H9 (cell line): ENCODE data around the gene STOX2. TPM values are rescaled to one million over a fixed set of nuclear protein-coding genes. Genes with fewer than 3 reads are reported as not detected.

ENCODE experiments used
- DNase-seq: peaks from one replicate; pipeline ENCODE4 v3.0.0-alpha.2; 2017
- H2AFZ ChIP-seq: one replicate; pipeline ENCODE4 v1.6.1; 2013; ENCODE audit warnings: mild to moderate bottlenecking, low read length, control low read depth, moderate library complexity
- H2AK5ac ChIP-seq: 2 replicates; pipeline ENCODE4 v1.6.1; 2013; ENCODE audit warnings: low read length, control low read depth, mixed read lengths; ENCODE audit not compliant: insufficient read length
- H2BK120ac ChIP-seq: one replicate; pipeline ENCODE4 v1.6.1; 2013; ENCODE audit warnings: low read depth, mild to moderate bottlenecking, low read length, control low read depth, inconsistent platforms; ENCODE audit not compliant: poor library complexity, severe bottlenecking
- H2BK12ac ChIP-seq: 2 replicates; pipeline ENCODE4 v1.6.1; 2013; ENCODE audit warnings: low read length, control low read depth, mixed read lengths, low read depth; ENCODE audit not compliant: insufficient read length
- H2BK15ac ChIP-seq: 2 replicates; pipeline ENCODE4 v1.6.1; 2013; ENCODE audit warnings: low read depth, low read length, control low read depth
- H2BK20ac ChIP-seq: one replicate; pipeline ENCODE4 v1.6.1; 2013; ENCODE audit warnings: low read depth, mild to moderate bottlenecking, low read length, control low read depth, inconsistent platforms; ENCODE audit not compliant: poor library complexity, severe bottlenecking
- H2BK5ac ChIP-seq: 2 replicates; pipeline ENCODE4 v1.6.1; 2013; ENCODE audit warnings: low read length, control low read depth, mixed read lengths; ENCODE audit not compliant: insufficient read length
- H3K14ac ChIP-seq: 2 replicates; pipeline ENCODE4 v1.6.1; 2013; ENCODE audit warnings: low read length, control low read depth; ENCODE audit not compliant: insufficient read depth
- H3K18ac ChIP-seq: 2 replicates; pipeline ENCODE4 v1.6.1; 2013; ENCODE audit warnings: low read depth, mild to moderate bottlenecking, mixed read lengths, low read length, control low read depth; ENCODE audit not compliant: insufficient read length
- H3K23ac ChIP-seq: 2 replicates; pipeline ENCODE4 v1.6.1; 2013; ENCODE audit warnings: low read length, control low read depth, mixed read lengths, low read depth; ENCODE audit not compliant: insufficient read length
- H3K23me2 ChIP-seq: 2 replicates; pipeline ENCODE4 v1.6.1; 2013; ENCODE audit warnings: low read depth, mild to moderate bottlenecking, mixed read lengths, low read length, control low read depth; ENCODE audit not compliant: insufficient read length, poor library complexity, severe bottlenecking
- H3K27ac ChIP-seq: 2 replicates; pipeline ENCODE4 v1.5.1; 2013; ENCODE audit warnings: low read length, control low read depth, mixed read lengths, low read depth; ENCODE audit not compliant: insufficient read length
- H3K27me3 ChIP-seq: 2 replicates; pipeline ENCODE4 v1.6.1; 2013; ENCODE audit warnings: low read length, control low read depth, inconsistent platforms; ENCODE audit not compliant: insufficient read depth
- H3K4ac ChIP-seq: 2 replicates; pipeline ENCODE4 v1.6.1; 2013; ENCODE audit warnings: low read depth, mild to moderate bottlenecking, control low read depth, inconsistent platforms, low read length, moderate library complexity
- H3K4me1 ChIP-seq: 2 replicates; pipeline ENCODE4 v1.6.1; 2013; ENCODE audit warnings: low read length, control low read depth, inconsistent platforms; ENCODE audit not compliant: insufficient read depth
- H3K4me2 ChIP-seq: 2 replicates; pipeline ENCODE4 v1.6.1; 2013; ENCODE audit warnings: low read length, control low read depth, mixed read lengths; ENCODE audit not compliant: insufficient read length, insufficient read depth
- H3K56ac ChIP-seq: 2 replicates; pipeline ENCODE4 v1.6.1; 2013; ENCODE audit warnings: low read depth, mild to moderate bottlenecking, mixed read lengths, low read length, control low read depth; ENCODE audit not compliant: insufficient read length
- H3K79me1 ChIP-seq: 2 replicates; pipeline ENCODE4 v1.6.1; 2013; ENCODE audit warnings: low read depth, mild to moderate bottlenecking, moderate library complexity, low read length, control low read depth, inconsistent platforms; ENCODE audit not compliant: insufficient read depth, poor library complexity, severe bottlenecking
- H3K79me2 ChIP-seq: 2 replicates; pipeline ENCODE4 v1.6.1; 2013; ENCODE audit warnings: low read length, control low read depth, inconsistent platforms; ENCODE audit not compliant: insufficient read depth
- H3K9ac ChIP-seq: 2 replicates; pipeline ENCODE4 v1.6.1; 2013; ENCODE audit warnings: low read length, control low read depth, mixed read lengths; ENCODE audit not compliant: insufficient read length; ENCODE audit errors: extremely low read depth
- H3K9me3 ChIP-seq: one replicate; pipeline ENCODE4 v1.6.1; 2013; ENCODE audit warnings: low read depth, low read length, inconsistent platforms; ENCODE audit not compliant: control insufficient read depth
- H3T11ph ChIP-seq: one replicate; pipeline ENCODE4 v1.6.1; 2013; ENCODE audit warnings: mild to moderate bottlenecking, low read length, control low read depth, inconsistent platforms
- H4K20me1 ChIP-seq: one replicate; pipeline ENCODE4 v1.6.1; 2013; ENCODE audit not compliant: control insufficient read depth, insufficient read length, insufficient read depth
- H4K5ac ChIP-seq: 2 replicates; pipeline ENCODE4 v1.6.1; 2013; ENCODE audit warnings: low read depth, mild to moderate bottlenecking, mixed read lengths, low read length, control low read depth; ENCODE audit not compliant: insufficient read length
- H4K8ac ChIP-seq: replicated peaks from 2 replicates; pipeline ENCODE4 v1.6.1; 2013; ENCODE audit warnings: low read length, control low read depth, mixed read lengths, low read depth; ENCODE audit not compliant: insufficient read length
- H4K91ac ChIP-seq: 2 replicates; pipeline ENCODE4 v1.6.1; 2013; ENCODE audit warnings: low read depth, mild to moderate bottlenecking, moderate library complexity, mixed read lengths, low read length, control low read depth; ENCODE audit not compliant: insufficient read length
- H3K27ac Mint-ChIP-seq, 3 experiments: 2 replicates in 2 of 3; 3 replicates in 1 of 3; pipeline ENCODE4 v1.8.0; 2020 to 2021; ENCODE audit warnings: mixed read lengths in 3 of 3, mild to moderate bottlenecking in 1 of 3, moderate library complexity in 1 of 3
- H3K27me3 Mint-ChIP-seq: 2 replicates; pipeline ENCODE4 v1.8.0; 2021; ENCODE audit warnings: low read depth, mild to moderate bottlenecking, moderate library complexity, mixed read lengths
- H3K36me3 Mint-ChIP-seq, 3 experiments: 2 replicates in 2 of 3; 3 replicates in 1 of 3; pipeline ENCODE4 v1.8.0; 2020 to 2021; ENCODE audit warnings: low read depth in 3 of 3, mixed read lengths in 3 of 3; ENCODE audit not compliant: insufficient read depth in 1 of 3
- H3K4me1 Mint-ChIP-seq, 2 experiments: 2 replicates each; pipeline ENCODE4 v1.8.0; 2020; ENCODE audit warnings: mixed read lengths in 2 of 2
- H3K4me3 Mint-ChIP-seq, 2 experiments: 2 replicates in 1 of 2; 3 replicates in 1 of 2; pipeline ENCODE4 v1.8.0; 2020 to 2021; ENCODE audit warnings: mild to moderate bottlenecking in 2 of 2, mixed read lengths in 2 of 2, moderate library complexity in 1 of 2
- H3K9me3 Mint-ChIP-seq, 2 experiments: 2 replicates in 1 of 2; 3 replicates in 1 of 2; pipeline ENCODE4 v1.8.0; 2020; ENCODE audit warnings: mild to moderate bottlenecking in 2 of 2, mixed read lengths in 2 of 2, moderate library complexity in 1 of 2
- WGBS: extraction: QIAGEN DNeasy Blood & Tissue Kit; methylation state at CpG from one replicate; pipeline ENCODE4 v1.1.7; 2013; ENCODE audit warnings: missing lambda C conversion rate, low lambda C conversion rate, mixed read lengths; ENCODE audit not compliant: insufficient read length; ENCODE audit errors: extremely low coverage; 5-methylcytosine and 5-hydroxymethylcytosine counted together
- total RNA-seq: library from RNA; stranded (reverse); gene quantifications from 2 replicates; pipeline ENCODE4 v1.2.1, GENCODE V29; 2021
- TF ChIP-seq, protein P1 (sequence below): fragments of 200-600 bp; sonication (generic); conservative IDR thresholded peaks from 3 replicates; pipeline ENCODE4 v1.8.0; 2021; ENCODE audit warnings: antibody characterized with exemption, mild to moderate bottlenecking

STOX2 gene
- total RNA-seq, 1 experiment from 2014 or later: 28.2 TPM

- TF ChIP-seq, protein P1, sequence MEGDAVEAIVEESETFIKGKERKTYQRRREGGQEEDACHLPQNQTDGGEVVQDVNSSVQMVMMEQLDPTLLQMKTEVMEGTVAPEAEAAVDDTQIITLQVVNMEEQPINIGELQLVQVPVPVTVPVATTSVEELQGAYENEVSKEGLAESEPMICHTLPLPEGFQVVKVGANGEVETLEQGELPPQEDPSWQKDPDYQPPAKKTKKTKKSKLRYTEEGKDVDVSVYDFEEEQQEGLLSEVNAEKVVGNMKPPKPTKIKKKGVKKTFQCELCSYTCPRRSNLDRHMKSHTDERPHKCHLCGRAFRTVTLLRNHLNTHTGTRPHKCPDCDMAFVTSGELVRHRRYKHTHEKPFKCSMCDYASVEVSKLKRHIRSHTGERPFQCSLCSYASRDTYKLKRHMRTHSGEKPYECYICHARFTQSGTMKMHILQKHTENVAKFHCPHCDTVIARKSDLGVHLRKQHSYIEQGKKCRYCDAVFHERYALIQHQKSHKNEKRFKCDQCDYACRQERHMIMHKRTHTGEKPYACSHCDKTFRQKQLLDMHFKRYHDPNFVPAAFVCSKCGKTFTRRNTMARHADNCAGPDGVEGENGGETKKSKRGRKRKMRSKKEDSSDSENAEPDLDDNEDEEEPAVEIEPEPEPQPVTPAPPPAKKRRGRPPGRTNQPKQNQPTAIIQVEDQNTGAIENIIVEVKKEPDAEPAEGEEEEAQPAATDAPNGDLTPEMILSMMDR: no peak
- Histone ChIP-seq H4K5ac (no peak overlapping the region), H4K91ac (no peak overlapping the region), H2AK5ac (no peak overlapping the region), H3K4me1 (no peaks in the 10 kb centered on the region), H3K23me2 (no peaks in the 10 kb centered on the region), H2BK15ac (no peak overlapping the region), H3K4me2 (no peak overlapping the region), H3K23ac (no peak overlapping the region), H3K79me2 (no peaks in the 10 kb centered on the region), H3K27me3 (no peaks in the 10 kb centered on the region), H4K8ac (no peak overlapping the region), H3T11ph (no peak overlapping the region), H2BK5ac (no peak overlapping the region), H4K20me1 (no peaks in the 10 kb centered on the region), H3K27ac (no peak overlapping the region), H3K18ac (no peak overlapping the region), H2BK12ac (no peak overlapping the region), H2BK120ac (no peak overlapping the region), H3K4ac (no peak overlapping the region), H3K56ac (no peak overlapping the region), H3K9me3 (no peaks in the 10 kb centered on the region), H3K14ac (no peak overlapping the region), H2BK20ac (no peak overlapping the region), H2AFZ (no peak overlapping the region), H3K79me1 (no peaks in the 10 kb centered on the region), H3K9ac (no peak overlapping the region)
- Mint-ChIP-seq H3K9me3 (no peaks in the 10 kb centered on the region), H3K4me3 (no peak overlapping the region), H3K4me1 (peaks cover 30 to 39% of the 10 kb centered on the region in 2 experiments), H3K27ac (no peak overlapping the region), H3K36me3 (no peaks in the 10 kb centered on the region), H3K27me3 (peaks cover 66% of the 10 kb centered on the region)
- DNase-seq: no peak
- WGBS: no CpG with 5 or more reads among the region's 4 CpGs
These were observed 26.7 kb upstream of the STOX2 start for GRCh38 chr4:183878251-183878970.
